Measurements from ENCODE around the gene LNX1. TPM values are rescaled to one million over a fixed set of nuclear protein-coding genes. Genes with fewer than 3 reads are reported as not detected.

The LNX1 gene
- total and polyA plus RNA-seq, 2 of the 13 experiments (the other 11 are each of a cell fraction or from before 2014, with no cell fraction given) = 0.49 TPM

DNA sequence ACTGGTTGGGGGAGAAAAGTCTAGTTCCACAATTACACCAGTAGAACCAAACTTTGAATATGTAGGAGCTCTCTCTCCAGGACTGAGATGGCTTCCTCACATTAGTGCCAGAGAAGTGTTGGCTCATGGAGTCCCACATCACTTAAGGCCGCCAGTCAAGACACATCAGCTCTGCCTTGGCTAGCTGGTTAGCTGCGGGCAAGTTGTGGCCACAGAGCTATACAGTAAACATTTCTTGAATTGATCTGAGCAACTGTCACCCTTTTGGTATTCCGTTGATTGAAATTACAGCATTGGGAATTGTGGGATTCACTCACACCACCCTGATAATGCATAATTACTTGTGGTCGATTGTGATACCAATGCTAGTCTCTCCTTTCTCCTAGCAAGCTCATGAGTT, 76.2 kb downstream of the LNX1 start:
- TF ChIP-seq ZNF552 (CRISPR knock-in tag; IDR thresholded peaks at IDR 0.05; ENCODE audit: borderline replicate concordance) = no peak
- TF ChIP-seq ZNF501 (CRISPR knock-in tag; IDR thresholded peaks at IDR 0.05) = no peak
- TF ChIP-seq LCORL (IDR thresholded peaks at IDR 0.05) = no peak
- TF ChIP-seq LCORL (CRISPR knock-in tag; IDR thresholded peaks at IDR 0.05) = no peak
- no peak for TF ChIP-seq NFE2 (CRISPR knock-in tag; IDR thresholded peaks at IDR 0.05)
- no peak for TF ChIP-seq ZNF460 (CRISPR knock-in tag; IDR thresholded peaks at IDR 0.05; ENCODE audit: borderline replicate concordance)
- no peak for TF ChIP-seq STAT5B (CRISPR knock-in tag; IDR thresholded peaks at IDR 0.05)
- no peak for TF ChIP-seq EED (CRISPR knock-in tag; IDR thresholded peaks at IDR 0.05)
- TF ChIP-seq, protein P1, sequence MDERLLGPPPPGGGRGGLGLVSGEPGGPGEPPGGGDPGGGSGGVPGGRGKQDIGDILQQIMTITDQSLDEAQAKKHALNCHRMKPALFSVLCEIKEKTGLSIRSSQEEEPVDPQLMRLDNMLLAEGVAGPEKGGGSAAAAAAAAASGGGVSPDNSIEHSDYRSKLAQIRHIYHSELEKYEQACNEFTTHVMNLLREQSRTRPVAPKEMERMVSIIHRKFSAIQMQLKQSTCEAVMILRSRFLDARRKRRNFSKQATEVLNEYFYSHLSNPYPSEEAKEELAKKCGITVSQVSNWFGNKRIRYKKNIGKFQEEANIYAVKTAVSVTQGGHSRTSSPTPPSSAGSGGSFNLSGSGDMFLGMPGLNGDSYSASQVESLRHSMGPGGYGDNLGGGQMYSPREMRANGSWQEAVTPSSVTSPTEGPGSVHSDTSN (CRISPR knock-in tag; IDR thresholded peaks at IDR 0.05) = no peak
- no peak for TF ChIP-seq ISL2 (CRISPR knock-in tag; IDR thresholded peaks at IDR 0.05)
- no peak for TF ChIP-seq HNRNPLL (IDR thresholded peaks at IDR 0.05; ENCODE audit: low read depth, low read length, poor library complexity, severe bottlenecking)
- TF ChIP-seq ZNF296 (CRISPR knock-in tag; conservative IDR thresholded peaks at IDR 0.05) = no peak
- TF ChIP-seq ZKSCAN1 (IDR thresholded peaks at IDR 0.05; ENCODE audit: low read length) = no peak
- no peak for TF ChIP-seq ZNF839 (CRISPR knock-in tag; IDR thresholded peaks at IDR 0.05; ENCODE audit: borderline replicate concordance)
- TF ChIP-seq ZMYM3 (CRISPR knock-in tag; IDR thresholded peaks at IDR 0.05) = no peak
- no peak for TF ChIP-seq HES4 (CRISPR knock-in tag; IDR thresholded peaks at IDR 0.05; ENCODE audit: borderline replicate concordance)
- BruUV-seq (replicated peaks) = no TSS peak

More for the DNA sequence above, 76.2 kb downstream of the LNX1 start:
- Histone ChIP-seq H3K79me2 (ENCODE audit: insufficient read depth, low read length) (no peaks in the 10 kb centered on the region), H3K9me3 (ENCODE audit: low read length) (no peaks in the 10 kb centered on the region), H3K36me3 (replicated peaks in 1 of 2; ENCODE audit: control insufficient read depth in 1 of 2, insufficient read depth in 2 of 2, low read length in 2 of 2) (no peaks in the 10 kb centered on the region), H3K9ac (ENCODE audit: insufficient read depth, low read depth, low read length) (no peak overlapping the region), H4K20me1 (ENCODE audit: insufficient read depth, low read length) (no peaks in the 10 kb centered on the region), H3K27me3 (ENCODE audit: control insufficient read depth in 1 of 2, insufficient read depth in 2 of 2, low read length in 2 of 2) (peaks cover 0 to 7% of the 10 kb centered on the region in 2 experiments; a peak in 1 of 5 replicates), H3K4me3 (replicated peaks in 1 of 3; ENCODE audit: insufficient read depth in 1 of 3, low read depth in 2 of 3, low read length in 3 of 3) (no peak overlapping the region), H2AFZ (ENCODE audit: low read length) (no peak overlapping the region), H3K4me2 (ENCODE audit: low read depth, low read length) (no peak overlapping the region), H3K4me1 (ENCODE audit: insufficient read depth, low read length) (no peaks in the 10 kb centered on the region), H3K27ac (ENCODE audit: extremely low read length, insufficient read depth, low read length) (no peak overlapping the region)
- intact Hi-C loops (cut with micrococcal nuclease; ENCODE audit: unreplicated experiment) (no loop called here), in situ Hi-C loops (cut with HindIII; ENCODE audit: extremely low pct_ligation_motif_present, low pct_unique_long_range_greater_than_20kb) (no loop called here)
- no peak for DNase-seq (ENCODE audit: low spot score)
- FAIRE-seq = no peak
- ChIA-PET POLR2A (no interaction called here), CTCF (ENCODE audit: low intra/inter-chr PET ratio, low total read pairs) (no interaction called here)
- WGBS (ENCODE audit: low lambda C conversion rate) = 47% methylated on average over 4 of the region's 4 CpGs
- ATAC-seq = no peak

All from HepG2 (cell line).